Activated CD8-positive, alpha-beta memory T cell treated with anti-CD3 and anti-CD28 coated beads for 4 hours (primary cell): ENCODE measurements around the gene CALR.

Experiments used
- DNase-seq, 2 donors: peaks; one replicate each; pipeline ENCODE4 v3.0.0-alpha.2; 2020; ENCODE audit warnings: low read depth in 2 of 2

The CALR gene

DNA sequence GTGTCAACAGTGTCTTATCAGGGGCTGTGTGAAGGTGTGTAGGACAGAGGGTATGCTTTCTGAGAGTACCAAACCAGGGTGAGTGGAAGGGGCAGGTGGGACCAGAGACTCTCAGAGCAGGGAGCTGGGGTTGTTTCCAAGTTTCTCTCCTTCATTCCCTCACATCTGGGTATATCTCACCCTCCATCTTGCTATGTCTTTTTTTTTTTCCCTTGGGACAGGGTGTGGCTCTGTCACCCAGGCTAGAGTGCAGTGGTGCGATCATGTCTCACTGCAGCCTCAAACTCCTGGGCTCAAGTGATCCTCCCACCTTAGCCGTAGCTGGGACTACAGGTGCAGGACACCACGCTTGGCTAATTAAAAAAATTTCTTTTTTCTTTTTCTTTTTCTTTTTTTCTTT is 41.6 kb downstream of the CALR start:
- no peak for DNase-seq

DNA sequence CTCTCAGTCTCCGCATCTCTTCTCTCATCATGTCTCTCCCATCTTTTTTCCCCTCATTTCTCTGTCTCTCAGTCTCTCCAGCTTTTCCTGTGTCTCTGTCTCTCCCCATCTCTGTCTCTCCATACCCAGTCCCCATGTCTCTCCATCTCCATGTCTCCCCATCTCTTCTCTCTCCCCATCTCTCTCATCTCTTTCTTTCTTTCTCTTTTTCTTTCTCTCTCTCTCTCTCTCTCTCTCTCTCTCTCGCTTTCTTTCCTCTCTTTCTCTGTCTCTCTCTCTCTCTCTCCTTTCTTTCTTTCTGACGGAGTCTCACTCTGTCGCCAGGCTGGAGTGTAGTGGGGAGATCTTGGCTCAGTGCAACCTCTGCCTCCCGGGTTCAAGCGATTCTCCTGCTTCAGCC is 44.2 kb downstream of the CALR start:
- DNase-seq: no peak

DNA sequence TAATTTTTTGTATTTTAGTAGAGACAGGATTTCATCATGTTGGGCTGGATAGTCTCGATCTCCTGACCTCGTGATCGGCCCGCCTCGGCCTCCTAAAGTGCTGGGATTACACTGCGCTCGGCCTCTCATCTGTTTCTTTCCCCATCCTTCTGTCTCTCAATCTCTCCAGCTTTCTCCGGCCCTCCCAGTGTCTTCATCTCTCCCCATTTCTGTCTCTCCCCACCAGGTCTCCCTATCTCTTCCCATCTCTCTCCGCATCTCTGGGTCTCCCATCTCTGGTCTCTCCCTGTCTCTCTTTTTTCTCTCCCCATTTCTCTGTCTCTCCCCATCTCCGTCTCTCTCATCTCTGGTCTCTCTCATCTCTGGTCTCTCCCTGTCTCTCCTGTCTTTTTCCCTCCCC is 44.7 kb downstream of the CALR start:
- no peak for DNase-seq

DNA sequence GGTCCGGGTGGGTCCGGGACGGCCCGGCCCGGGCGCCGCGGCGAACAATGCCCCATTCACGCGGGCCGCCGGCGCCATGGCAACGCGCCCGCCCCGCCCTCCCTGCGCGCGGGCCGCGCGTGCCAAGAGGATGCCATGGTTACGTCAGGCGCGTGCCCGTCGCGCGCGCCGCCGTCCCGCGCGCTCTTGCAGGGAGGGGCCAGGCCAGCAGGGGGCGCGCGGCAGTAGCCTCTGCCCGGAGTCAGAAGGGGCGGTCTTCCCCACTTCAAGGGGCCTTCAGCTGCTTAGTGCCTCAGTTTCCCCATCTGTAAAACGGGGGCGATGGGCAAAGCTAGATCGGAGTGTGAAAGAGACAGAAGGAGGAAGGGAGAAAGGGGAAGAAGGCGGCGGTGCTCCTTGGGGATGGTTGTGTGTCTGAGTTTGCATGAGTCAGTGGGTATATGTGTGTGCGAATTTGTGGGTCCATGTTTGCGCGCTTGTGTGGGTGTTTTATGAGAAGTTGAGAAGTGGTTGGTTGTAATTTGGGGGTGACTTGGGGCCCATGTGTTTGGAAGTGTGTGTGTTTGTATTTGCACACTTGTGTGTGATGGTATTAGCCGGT is 45.2 kb downstream of the CALR start:
- DNase-seq: peak; percentile 58 to 59

DNA sequence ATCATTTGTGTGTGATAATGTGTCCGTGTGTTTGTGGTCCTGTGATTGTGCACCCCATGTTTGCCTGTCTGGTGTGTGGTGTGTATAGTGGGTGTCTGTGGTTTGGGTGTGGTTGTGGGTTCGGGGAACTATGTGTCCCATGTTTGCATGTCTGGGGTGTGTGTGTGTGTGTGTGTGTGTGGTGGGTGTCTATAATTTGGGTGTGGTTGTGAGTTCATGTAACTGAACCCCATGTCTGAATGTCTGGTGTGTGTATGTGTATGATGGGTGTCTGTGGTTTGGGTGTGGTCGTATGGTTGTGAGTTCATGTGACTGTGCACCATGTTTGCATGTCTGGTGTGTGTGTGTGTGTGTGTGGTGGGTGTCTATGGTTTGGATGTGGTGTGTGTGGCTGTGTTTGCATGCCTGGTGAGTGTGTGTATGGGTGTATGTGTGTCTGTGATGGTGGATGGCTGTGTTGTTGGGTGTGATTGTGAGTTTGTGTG is 45.8 kb downstream of the CALR start:
- no peak for DNase-seq

DNA sequence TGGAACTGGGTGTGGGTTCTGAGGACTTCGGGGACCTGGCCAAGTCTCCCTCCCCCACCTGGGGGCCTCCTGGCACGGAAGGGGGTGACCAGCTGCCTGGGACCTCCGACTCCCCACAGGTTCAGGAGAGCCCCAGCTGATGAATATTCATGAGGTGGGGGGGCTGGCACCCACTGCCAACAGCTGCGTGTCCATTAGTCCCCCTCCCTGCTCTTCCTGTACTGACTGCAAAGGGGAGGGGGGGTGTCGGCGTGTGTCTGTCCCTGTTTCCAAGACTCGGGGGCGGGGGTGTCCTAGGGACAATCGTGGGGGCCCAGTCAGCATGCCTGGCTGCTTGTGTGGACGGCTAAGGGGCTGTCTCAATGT is 46.3 kb downstream of the CALR start:
- DNase-seq: no peak

DNA sequence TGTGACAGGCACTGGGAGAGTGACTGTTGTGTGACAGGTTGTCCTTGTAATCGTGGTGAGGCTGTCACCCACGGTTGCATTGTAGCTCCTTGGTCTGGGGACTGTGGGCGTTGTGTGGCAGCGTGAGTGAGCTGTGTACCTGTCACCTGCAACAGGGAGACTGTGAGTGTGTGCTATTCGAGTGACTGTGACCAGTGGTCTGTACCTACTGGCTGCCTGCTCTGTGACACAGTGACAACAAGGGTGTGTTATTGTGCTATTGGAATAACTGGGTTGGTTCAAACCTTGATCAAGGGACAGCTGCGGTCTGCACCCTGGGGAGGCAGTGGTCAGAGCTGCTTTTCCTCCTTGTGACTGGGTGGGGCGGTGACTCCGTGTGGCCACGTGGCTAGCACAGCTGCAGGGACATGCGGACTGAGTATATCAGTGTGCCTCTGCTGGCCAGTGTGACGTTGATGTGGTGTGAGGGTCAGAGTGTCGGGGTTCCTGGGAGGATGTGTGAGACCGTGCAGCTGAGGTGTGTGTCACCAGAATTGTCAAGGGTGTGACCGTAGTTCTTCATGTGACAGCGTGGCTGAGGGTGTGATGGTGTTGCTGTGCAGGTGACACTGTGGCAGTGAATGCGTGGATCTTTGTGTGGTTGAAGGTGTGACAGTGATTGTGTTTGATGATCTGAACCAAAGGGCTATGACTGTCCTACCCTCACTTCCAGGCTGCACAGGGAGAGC is 46.8 kb downstream of the CALR start:
- no peak for DNase-seq

DNA sequence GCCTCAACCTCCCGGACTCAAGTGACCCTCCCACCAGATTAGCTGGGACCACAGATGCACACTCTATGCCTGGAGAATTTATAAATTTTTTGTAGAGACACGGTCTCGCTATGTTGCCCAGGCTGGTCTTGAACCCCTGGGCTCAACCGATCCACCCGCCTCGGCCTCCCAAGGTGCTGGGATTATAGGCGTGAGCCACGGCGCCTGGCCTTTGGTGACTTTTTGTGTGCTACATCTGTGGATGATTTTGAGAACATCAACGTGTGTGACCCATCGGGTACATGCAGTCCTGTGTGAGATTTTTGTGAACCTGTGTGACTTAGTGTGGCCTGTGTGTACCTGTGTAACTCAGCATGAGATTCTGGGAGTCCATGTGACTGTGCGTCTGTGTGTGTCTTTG is 48.3 kb downstream of the CALR start:
- no peak for DNase-seq

DNA sequence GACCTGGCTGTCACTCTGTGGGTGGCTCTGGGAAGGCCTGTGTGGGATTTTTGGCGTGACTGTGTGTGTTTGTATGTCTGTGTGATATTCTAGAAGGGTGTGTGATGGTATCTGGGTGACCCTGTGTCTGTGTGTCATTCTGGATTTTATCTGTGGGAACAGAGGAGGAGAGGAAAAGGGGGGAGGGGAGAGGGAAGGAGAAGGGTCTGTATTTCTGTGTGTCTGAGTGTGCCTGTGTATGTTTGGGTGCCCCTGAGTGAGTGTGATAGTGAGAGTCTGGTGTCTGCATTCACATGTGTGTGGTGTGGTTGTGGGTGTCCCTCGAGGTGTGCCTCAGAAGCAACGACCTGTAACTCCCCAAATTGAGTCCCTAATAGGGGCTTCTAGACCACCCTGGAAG is 48.8 kb downstream of the CALR start:
- no peak for DNase-seq

DNA sequence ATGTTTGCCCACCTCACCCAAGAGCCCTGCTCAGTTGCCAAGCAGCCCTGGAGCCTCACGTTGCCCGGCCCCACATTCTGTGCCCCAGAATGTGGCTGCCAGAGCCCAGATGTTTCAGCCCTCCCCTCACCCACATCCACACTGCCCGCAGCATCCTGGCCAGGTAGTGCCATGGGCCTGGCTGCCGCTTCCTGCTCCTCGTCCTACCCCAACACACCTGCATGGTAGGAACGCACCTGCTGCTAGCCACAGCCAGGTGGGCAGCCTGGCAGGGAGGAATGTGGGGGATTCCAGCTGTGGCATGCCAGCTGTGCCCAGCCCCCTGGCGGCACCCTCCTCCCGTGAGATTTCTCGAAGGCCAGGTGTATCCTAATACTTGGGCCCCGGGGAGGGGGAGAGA is 49.4 kb downstream of the CALR start:
- no peak for DNase-seq

DNA sequence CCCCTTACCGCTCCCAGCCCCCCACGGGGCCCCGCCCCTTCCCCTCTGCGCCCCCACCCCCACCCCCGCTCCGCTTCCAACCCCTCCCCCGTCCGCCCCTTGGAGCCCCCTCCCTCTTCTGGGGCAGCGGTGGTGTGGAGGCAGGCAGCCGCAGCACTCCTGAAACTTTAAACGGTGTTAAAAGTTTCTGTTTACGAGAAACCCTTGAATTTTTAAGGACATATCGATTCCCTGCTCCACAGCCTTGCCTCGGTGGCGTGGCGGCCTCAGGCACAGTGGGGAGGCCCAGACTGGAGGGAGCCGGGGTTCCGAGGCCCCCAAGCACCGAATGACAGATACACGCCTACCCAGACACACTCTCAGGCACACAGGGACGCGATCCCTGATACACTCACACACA is 52.0 kb downstream of the CALR start:
- DNase-seq: no peak

DNA sequence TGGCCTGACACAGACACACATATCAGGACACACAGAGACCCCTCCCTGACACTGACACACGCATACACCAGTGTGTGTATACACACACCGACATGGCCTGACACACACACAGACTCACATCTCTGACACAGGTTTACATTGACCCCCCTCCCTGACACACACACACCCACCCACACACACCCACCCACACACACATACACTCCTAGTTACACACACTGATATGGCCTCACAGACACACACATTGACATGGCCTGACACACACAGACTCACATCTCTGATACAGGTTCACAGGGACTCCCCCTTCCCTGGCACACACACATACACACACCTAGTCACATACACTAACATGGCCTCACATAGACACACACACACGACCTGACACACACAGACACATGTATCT is 52.4 kb downstream of the CALR start:
- DNase-seq: no peak

DNA sequence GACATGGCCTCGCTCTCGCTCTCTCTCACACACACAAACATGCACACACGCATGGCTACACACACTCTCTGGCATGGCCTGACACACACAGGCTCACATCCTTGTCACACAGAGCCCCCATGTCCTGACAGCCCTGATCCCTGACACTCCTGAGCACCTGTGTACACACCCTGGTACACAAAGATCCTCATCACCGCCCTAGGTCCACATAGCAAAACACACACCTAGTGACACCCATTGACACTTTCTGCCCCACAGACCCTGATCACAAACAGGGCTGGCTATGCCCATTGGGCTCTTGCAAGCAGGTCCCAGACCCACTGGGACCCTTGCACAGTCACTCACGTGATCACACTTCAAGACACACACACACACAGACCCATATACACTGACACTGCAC is 52.9 kb downstream of the CALR start:
- DNase-seq: no peak

DNA sequence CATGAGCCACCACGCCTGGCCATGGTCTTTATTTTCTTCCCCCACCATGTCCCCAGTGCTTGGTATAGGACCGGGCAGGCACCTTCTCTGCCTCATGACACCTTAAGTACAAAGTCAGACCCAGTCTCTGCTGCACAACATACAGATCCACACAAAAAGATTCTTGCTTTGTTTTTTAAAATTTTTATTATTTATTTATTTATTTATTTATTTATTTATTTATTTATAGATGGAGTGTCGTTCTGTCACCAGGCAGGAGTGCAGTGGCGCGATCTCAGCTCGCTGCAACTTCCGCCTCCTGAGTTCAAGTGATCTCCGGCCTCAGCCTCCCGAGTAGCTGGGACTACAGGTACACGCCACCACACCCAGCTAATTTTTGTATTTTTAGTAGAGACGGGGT is 54.3 kb downstream of the CALR start:
- DNase-seq: no peak

DNA sequence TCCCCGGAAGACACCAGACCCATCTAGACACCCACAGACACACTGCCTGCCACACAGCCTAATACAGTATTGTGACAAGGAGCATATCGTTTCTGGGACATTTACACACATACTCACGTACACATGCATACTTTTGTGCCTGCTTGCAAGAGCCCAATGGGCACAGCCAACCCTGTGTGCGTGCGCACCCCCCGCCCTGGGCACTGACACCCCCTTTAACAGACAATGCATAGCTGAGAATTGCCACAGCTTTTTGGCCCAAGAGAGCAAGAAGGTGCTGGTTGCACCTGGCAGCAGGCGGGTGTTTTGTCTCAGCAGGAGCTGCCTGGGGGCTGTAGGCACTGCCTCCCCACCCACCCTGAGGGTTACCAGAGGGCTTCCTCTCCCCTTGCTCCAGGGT is 55.2 kb downstream of the CALR start:
- no peak for DNase-seq
